Trophoblast cell (in vitro differentiated cells and primary cell): ENCODE data around the gene NCKIPSD. TPM values are rescaled to one million over a fixed set of nuclear protein-coding genes. Genes with fewer than 3 reads are reported as not detected.
"Not testable (repeated sequence)": the region's sequence is repeated elsewhere in the genome, so short reads cannot be mapped to it uniquely, and the experiment has no call there.

Experiments
- DNase-seq, 2 donors: peaks; one replicate each; pipeline ENCODE4 v3.0.0-alpha.2; 2016
- H2AFZ ChIP-seq: 2 replicates; pipeline ENCODE4 v1.6.1; 2013; ENCODE audit warnings: low read length, moderate library complexity, mild to moderate bottlenecking; ENCODE audit not compliant: insufficient read depth, poor library complexity
- H2AK5ac ChIP-seq: 2 replicates; pipeline ENCODE4 v1.6.1; 2013; ENCODE audit warnings: mild to moderate bottlenecking, low read length
- H2BK120ac ChIP-seq: 2 replicates; pipeline ENCODE4 v1.6.1; 2013; ENCODE audit warnings: low read length, mild to moderate bottlenecking, moderate library complexity; ENCODE audit not compliant: insufficient read depth, poor library complexity
- H2BK12ac ChIP-seq: 2 replicates; pipeline ENCODE4 v1.6.1; 2013; ENCODE audit warnings: mild to moderate bottlenecking, low read length, moderate library complexity
- H2BK5ac ChIP-seq: 2 replicates; pipeline ENCODE4 v1.6.1; 2013; ENCODE audit warnings: low read length, low read depth, moderate library complexity, mild to moderate bottlenecking; ENCODE audit not compliant: poor library complexity
- H3K14ac ChIP-seq: 2 replicates; pipeline ENCODE4 v1.6.1; 2013; ENCODE audit warnings: mild to moderate bottlenecking, low read length
- H3K18ac ChIP-seq: 2 replicates; pipeline ENCODE4 v1.6.1; 2013; ENCODE audit warnings: mild to moderate bottlenecking, low read length
- H3K23ac ChIP-seq: 2 replicates; pipeline ENCODE4 v1.6.1; 2013; ENCODE audit warnings: low read length
- H3K27ac ChIP-seq: 2 replicates; pipeline ENCODE4 v1.5.1; 2013; ENCODE audit warnings: low read depth, mild to moderate bottlenecking, inconsistent platforms, low read length, moderate library complexity
- H3K27me3 ChIP-seq: 2 replicates; pipeline ENCODE4 v1.6.1; 2013; ENCODE audit warnings: inconsistent platforms, mild to moderate bottlenecking, low read length, moderate library complexity; ENCODE audit not compliant: insufficient read depth
- H3K36me3 ChIP-seq, 2 experiments: 1 replicate in 1 of 2; 2 replicates in 1 of 2; pipeline ENCODE4 v1.6.1; 2013; ENCODE audit warnings: low read length in 2 of 2, mild to moderate bottlenecking in 2 of 2, moderate library complexity in 1 of 2; ENCODE audit not compliant: insufficient read depth in 2 of 2, control insufficient read depth in 1 of 2
- H3K4ac ChIP-seq: 2 replicates; pipeline ENCODE4 v1.6.1; 2013; ENCODE audit warnings: low read depth, mild to moderate bottlenecking, low read length, moderate library complexity
- H3K4me1 ChIP-seq, 2 experiments: 1 replicate in 1 of 2; 2 replicates in 1 of 2; pipeline ENCODE4 v1.6.1; 2013; ENCODE audit warnings: low read length in 2 of 2, mild to moderate bottlenecking in 2 of 2, moderate library complexity in 1 of 2; ENCODE audit not compliant: insufficient read depth in 2 of 2, control insufficient read depth in 1 of 2
- H3K4me2 ChIP-seq: 2 replicates; pipeline ENCODE4 v1.6.1; 2013; ENCODE audit warnings: inconsistent platforms, mild to moderate bottlenecking, low read length, moderate library complexity
- H3K4me3 ChIP-seq: 2 replicates; pipeline ENCODE4 v1.5.1; 2013; ENCODE audit warnings: mild to moderate bottlenecking, low read depth, low read length, inconsistent platforms
- H3K79me1 ChIP-seq: one replicate; pipeline ENCODE4 v1.6.1; 2013; ENCODE audit warnings: low read length
- H3K79me2 ChIP-seq: 2 replicates; pipeline ENCODE4 v1.6.1; 2013; ENCODE audit warnings: low read length, mild to moderate bottlenecking; ENCODE audit not compliant: control insufficient read depth, insufficient read depth, poor library complexity
- H3K9ac ChIP-seq: 2 replicates; pipeline ENCODE4 v1.6.1; 2013; ENCODE audit warnings: mild to moderate bottlenecking, low read length
- H3K9me3 ChIP-seq: 2 replicates; pipeline ENCODE4 v1.6.1; 2013; ENCODE audit warnings: low read depth, mild to moderate bottlenecking, control low read depth, inconsistent platforms, low read length; ENCODE audit not compliant: insufficient read depth
- H4K12ac ChIP-seq: 2 replicates; pipeline ENCODE4 v1.6.1; 2013; ENCODE audit warnings: low read depth, mild to moderate bottlenecking, low read length, moderate library complexity
- H4K8ac ChIP-seq: 2 replicates; pipeline ENCODE4 v1.6.1; 2013; ENCODE audit warnings: low read depth, mild to moderate bottlenecking, low read length, moderate library complexity
- H4K91ac ChIP-seq: one replicate; pipeline ENCODE4 v1.6.1; 2013; ENCODE audit warnings: low read depth, mild to moderate bottlenecking, low read length, moderate library complexity
- WGBS: extraction: QIAGEN DNeasy Blood & Tissue Kit; methylation state at CpG from one replicate; pipeline ENCODE4 v1.1.7; 2013; ENCODE audit warnings: missing lambda C conversion rate; ENCODE audit not compliant: insufficient read length, insufficient coverage; ENCODE audit errors: extremely low coverage; 5-methylcytosine and 5-hydroxymethylcytosine counted together
- polyA plus RNA-seq: library from polyadenylated mRNA; stranded (reverse); fragments of 200-250 nt; gene quantifications from 2 replicates; pipeline ENCODE4 v1.2.3, GENCODE V29; 2013

The NCKIPSD gene
- 18.3 and 18.9 TPM in 2 replicates for polyA plus RNA-seq

- Histone ChIP-seq H3K79me2 (peaks cover 5% of the 10 kb centered on the region), H3K79me1 (peaks cover 2% of the 10 kb centered on the region), H3K18ac (peak within 1 kb of the TSS; percentile 72), H3K27ac (peak within 1 kb of the TSS; percentile 49), H3K4me1 (peaks cover 11% of the 10 kb centered on the region in 2 experiments), H3K36me3 (peaks cover 51 to 56% of the 10 kb centered on the region in 2 experiments), H3K23ac (no peak within 1 kb of the TSS), H3K4me2 (peak within 1 kb of the TSS; percentile 95), H3K4ac (peak within 1 kb of the TSS; percentile 66), H3K27me3 (no peaks in the 10 kb centered on the region), H3K9ac (peak within 1 kb of the TSS; percentile 99), H3K14ac (peak within 1 kb of the TSS; percentile 63), H2AFZ (peak within 1 kb of the TSS; percentile 69), H4K91ac (peak within 1 kb of the TSS; percentile 31), H2BK120ac (peak within 1 kb of the TSS; percentile 35), H4K8ac (peak within 1 kb of the TSS; percentile 69), H3K9me3 (peaks cover 2% of the 10 kb centered on the region), H2AK5ac (peak within 1 kb of the TSS; percentile 25), H2BK5ac (peak within 1 kb of the TSS; percentile 53), H3K4me3 (peak within 1 kb of the TSS; percentile 99), H2BK12ac (no peak within 1 kb of the TSS), H4K12ac (peak within 1 kb of the TSS; percentile 33)
- DNase-seq: peak; percentile 84 to 96
- no CpG with 5 or more reads among the region's 97 CpGs for WGBS
These were observed at the start of gene NCKIPSD for GRCh38 chr3:48685603-48686511. TSS of gene NCKIPSD (minus strand) at chr3:48685915. CDS start at chr3:48685807, 108 bp downstream.

- H2BK5ac ChIP-seq, H3K79me2 ChIP-seq, H2AK5ac ChIP-seq, H2BK12ac ChIP-seq, H3K23ac ChIP-seq, H3K27ac ChIP-seq, H3K18ac ChIP-seq, H3K9me3 ChIP-seq, H2AFZ ChIP-seq, H3K4me1 ChIP-seq, H3K36me3 ChIP-seq, H3K4me3 ChIP-seq, H4K12ac ChIP-seq, H3K4ac ChIP-seq, H3K9ac ChIP-seq, H2BK120ac ChIP-seq, DNase-seq, H3K4me2 ChIP-seq, H3K14ac ChIP-seq, H4K91ac ChIP-seq, H4K8ac ChIP-seq, H3K27me3 ChIP-seq, H3K79me1 ChIP-seq: not testable (repeated sequence)
- WGBS: no CpG with 5 or more reads among the region's 8 CpGs
These were observed 49.5 kb upstream of the NCKIPSD start for GRCh38 chr3:48735075-48735767.

- not testable (repeated sequence) for H3K27me3 ChIP-seq, H3K79me1 ChIP-seq, H2BK5ac ChIP-seq, H3K4me1 ChIP-seq, H4K8ac ChIP-seq, H2BK120ac ChIP-seq, H2BK12ac ChIP-seq, H2AFZ ChIP-seq, H3K23ac ChIP-seq, H4K12ac ChIP-seq, H3K14ac ChIP-seq, H3K9ac ChIP-seq, H3K79me2 ChIP-seq, H3K36me3 ChIP-seq, H3K9me3 ChIP-seq, H3K4ac ChIP-seq, H3K4me2 ChIP-seq, H3K27ac ChIP-seq, H4K91ac ChIP-seq, H2AK5ac ChIP-seq, H3K4me3 ChIP-seq, H3K18ac ChIP-seq, DNase-seq
- no CpG with 5 or more reads among the region's 25 CpGs for WGBS
These were observed 48.8 kb upstream of the NCKIPSD start for GRCh38 chr3:48734541-48734940.

GRCh38 chr3:48733752-48734518, 48.2 kb upstream of the NCKIPSD start:
- WGBS: no CpG with 5 or more reads among the region's 53 CpGs
- H2BK5ac ChIP-seq, H3K4me1 ChIP-seq, H3K4me2 ChIP-seq, H2BK120ac ChIP-seq, H3K9ac ChIP-seq, H2AK5ac ChIP-seq, H3K27ac ChIP-seq, H3K79me2 ChIP-seq, DNase-seq, H2AFZ ChIP-seq, H3K23ac ChIP-seq, H3K4me3 ChIP-seq, H3K4ac ChIP-seq, H3K36me3 ChIP-seq, H4K12ac ChIP-seq, H3K79me1 ChIP-seq, H3K9me3 ChIP-seq, H4K91ac ChIP-seq, H2BK12ac ChIP-seq, H3K27me3 ChIP-seq, H4K8ac ChIP-seq, H3K18ac ChIP-seq, H3K14ac ChIP-seq: not testable (repeated sequence)
